ENCODE measurements around the gene NDUFA7. TPM values are rescaled to one million over a fixed set of nuclear protein-coding genes. Genes with fewer than 3 reads are reported as not detected.

NDUFA7 gene
- polyA plus RNA-seq, 1 of the 3 experiments (the other 2 are of a cell fraction), result 111 TPM

GRCh38 chr19:8269724-8270123 is 51.5 kb downstream of the NDUFA7 start:
- DNase-seq, result no peak
- Histone ChIP-seq H3F3A (replicated peaks; ENCODE audit: insufficient read depth) (no peaks in the 10 kb centered on the region), H3K4me1 (ENCODE audit: control insufficient read depth in 1 of 2, insufficient read depth in 2 of 2, low read depth in 1 of 2, low read length in 1 of 2) (peaks cover 0 to 4% of the 10 kb centered on the region in 2 experiments; a peak in 1 of 4 replicates), H3K9ac (no peak overlapping the region), H3K4me2 (no peak overlapping the region), H3K27me3 (ENCODE audit: insufficient read depth) (no peaks in the 10 kb centered on the region; the same call in 1 of the 2 replicates), H3K36me3 (replicated peaks in 1 of 2; ENCODE audit: control insufficient read depth in 1 of 2, insufficient read depth in 2 of 2, low read length in 1 of 2) (no peaks in the 10 kb centered on the region), H3K9me2 (no peaks in the 10 kb centered on the region), H2AFZ (ENCODE audit: low read depth) (no peak overlapping the region), H3K79me2 (ENCODE audit: insufficient read depth) (no peaks in the 10 kb centered on the region), H3K9me3 (no peaks in the 10 kb centered on the region), H3K27ac (ENCODE audit: low read depth in 2 of 2, low read length in 1 of 2) (no peak overlapping the region), H3K4me3 (ENCODE audit: low read depth in 2 of 2, low read length in 1 of 2) (no peak overlapping the region), H4K20me1 (ENCODE audit: insufficient read depth) (no peaks in the 10 kb centered on the region)
- WGBS (ENCODE audit: low lambda C conversion rate), result 91% methylated on average over 3 of the region's 3 CpGs
- POLR2A ChIA-PET, result no interaction called here
- CTCF ChIA-PET, result interaction anchor here (0.7 to 4.5 kb wide), 12 partner anchors 9 to 336 kb away, joined by 3 to 13 read pairs (median 4); partner anchors contain the start of gene TIMM44
- no peak for TF ChIP-seq MAX (IDR thresholded peaks at IDR 0.05; ENCODE audit: low read depth)
- TF ChIP-seq NFIC (IDR thresholded peaks at IDR 0.05; ENCODE audit: borderline replicate concordance), result no peak
- TF ChIP-seq POLR2AphosphoS5 (IDR thresholded peaks at IDR 0.05; ENCODE audit: low read depth, low read length), result no peak

GRCh38 chr19:8265872-8266271 is 55.3 kb downstream of the NDUFA7 start:
- Histone ChIP-seq H3K27ac (ENCODE audit: low read depth in 2 of 2, low read length in 1 of 2) (no peak overlapping the region), H3K9me3 (no peaks in the 10 kb centered on the region), H3K9ac (no peak overlapping the region), H3F3A (replicated peaks; ENCODE audit: insufficient read depth) (no peaks in the 10 kb centered on the region), H3K36me3 (replicated peaks in 1 of 2; ENCODE audit: control insufficient read depth in 1 of 2, insufficient read depth in 2 of 2, low read length in 1 of 2) (no peaks in the 10 kb centered on the region), H3K4me2 (no peak overlapping the region), H3K4me1 (ENCODE audit: control insufficient read depth in 1 of 2, insufficient read depth in 2 of 2, low read depth in 1 of 2, low read length in 1 of 2) (peaks cover 0 to 4% of the 10 kb centered on the region in 2 experiments; a peak in 1 of 4 replicates), H4K20me1 (ENCODE audit: insufficient read depth) (no peaks in the 10 kb centered on the region), H3K9me2 (no peaks in the 10 kb centered on the region), H3K27me3 (ENCODE audit: insufficient read depth) (no peaks in the 10 kb centered on the region; the same call in 1 of the 2 replicates), H2AFZ (ENCODE audit: low read depth) (no peak overlapping the region), H3K79me2 (ENCODE audit: insufficient read depth) (no peaks in the 10 kb centered on the region), H3K4me3 (ENCODE audit: low read depth in 2 of 2, low read length in 1 of 2) (no peak overlapping the region)
- no peak for DNase-seq
- 73% methylated on average over 3 of the region's 3 CpGs for WGBS (ENCODE audit: low lambda C conversion rate)
- ChIA-PET POLR2A (no interaction called here), CTCF (interaction anchor here (1.1 to 4.5 kb wide), 3 partner anchors 12 to 322 kb away, joined by 4 to 10 read pairs (median 9); partner anchors contain the start of gene TIMM44)
- TF ChIP-seq REST (IDR thresholded peaks at IDR 0.05; ENCODE audit: low read depth, low read length), result no peak
- no peak for TF ChIP-seq MXI1 (IDR thresholded peaks at IDR 0.05; ENCODE audit: low read depth, low read length)
- TF ChIP-seq USF2 (IDR thresholded peaks at IDR 0.05; ENCODE audit: borderline replicate concordance, low read depth, low read length), result no peak
- TF ChIP-seq CTCF (IDR thresholded peaks at IDR 0.05), result no peak
- TF ChIP-seq TAF1 (IDR thresholded peaks at IDR 0.05; ENCODE audit: borderline replicate concordance, low read depth, low read length), result no peak
- no peak for TF ChIP-seq JUND (IDR thresholded peaks at IDR 0.05)
- no peak for TF ChIP-seq RAD21 (IDR thresholded peaks at IDR 0.05; ENCODE audit: low read length)
- no peak for TF ChIP-seq NFIC (IDR thresholded peaks at IDR 0.05; ENCODE audit: borderline replicate concordance)
- no peak for TF ChIP-seq IRF3 (IDR thresholded peaks at IDR 0.05; ENCODE audit: low read depth, low read length)
- TF ChIP-seq USF1 (IDR thresholded peaks at IDR 0.05; ENCODE audit: borderline replicate concordance, low read depth), result no peak
- TF ChIP-seq POLR2AphosphoS5 (IDR thresholded peaks at IDR 0.05; ENCODE audit: low read depth, low read length), result no peak
- no peak for TF ChIP-seq MEF2A (IDR thresholded peaks at IDR 0.05; ENCODE audit: borderline replicate concordance, low read depth)
- no peak for TF ChIP-seq ELF1 (IDR thresholded peaks at IDR 0.05)
- TF ChIP-seq SMC3 (IDR thresholded peaks at IDR 0.05; ENCODE audit: low read depth, low read length), result no peak
- no peak for TF ChIP-seq TCF12 (IDR thresholded peaks at IDR 0.05)
- TF ChIP-seq EP300 (IDR thresholded peaks at IDR 0.05; ENCODE audit: borderline replicate concordance in 1 of 2, low read depth in 1 of 2, low read length in 1 of 2), result no peak
- no peak for TF ChIP-seq NRF1 (IDR thresholded peaks at IDR 0.05; ENCODE audit: low read depth, low read length)
- no peak for TF ChIP-seq RFX5 (IDR thresholded peaks at IDR 0.05; ENCODE audit: low read length)
